Panc1 (cell line): Measurements from ENCODE around the gene DISP1. TPM values are rescaled to one million over a fixed set of nuclear protein-coding genes. Genes with fewer than 3 reads are reported as not detected.

ENCODE experiments used
- ATAC-seq: fragments of 200-7000 bp; cut with Tn5 transposase; 2 replicates; pipeline ENCODE4 v1.9.1; 2020; ENCODE audit warnings: mild to moderate bottlenecking, moderate library complexity
- Bru-seq: library from RNA; stranded (reverse); fragments of 400-500 nt; gene quantifications from one replicate; lab custom pipeline; 2021; lab: Mats Ljungman, UMichigan
- BruChase-seq, 2 experiments: library from RNA; stranded (reverse); fragments of 400-500 nt; gene quantifications; one replicate each; lab custom pipeline; 2021; lab: Mats Ljungman, UMichigan
- BruUV-seq: library from RNA; stranded (reverse); fragments of 400-500 nt; replicated peaks from 2 replicates; lab custom pipeline; 2021; lab: Mats Ljungman, UMichigan
- CTCF ChIA-PET: fragments of 300-600 bp; sonication (Branson Sonifier 250); formaldehyde crosslinking; loops from one replicate; lab custom pipeline; 2022; ENCODE audit warnings: antibody characterized with exemption; lab: Charles Lee
- POLR2A ChIA-PET: fragments of 300-600 bp; sonication (Branson Sonifier 250); formaldehyde crosslinking; loops from one replicate; lab custom pipeline; 2022; ENCODE audit warnings: antibody characterized with exemption; lab: Charles Lee
- DNase-seq: peaks from one replicate; pipeline ENCODE4 v3.0.0-alpha.2; 2010; ENCODE audit warnings: low read depth, low spot score
- H3K27ac ChIP-seq: 2 replicates; pipeline ENCODE4 v1.5.1; 2011; ENCODE audit warnings: mild to moderate bottlenecking, low read length, inconsistent platforms
- H3K27me3 ChIP-seq: fragments of 200-500 bp; sonication (Bioruptor generic); 2 replicates; pipeline ENCODE4 v1.6.0; 2014; ENCODE audit warnings: low read length, inconsistent platforms; ENCODE audit not compliant: control insufficient read depth, insufficient read depth
- H3K36me3 ChIP-seq: fragments of 200-500 bp; sonication (Bioruptor generic); 2 replicates; pipeline ENCODE4 v1.5.1; 2014; ENCODE audit warnings: inconsistent platforms, mild to moderate bottlenecking, low read length, moderate library complexity; ENCODE audit not compliant: control insufficient read depth, insufficient read depth
- H3K4me1 ChIP-seq: 2 replicates; pipeline ENCODE4 v1.5.1; 2011; ENCODE audit warnings: inconsistent platforms, mild to moderate bottlenecking, low read length, moderate library complexity; ENCODE audit not compliant: control insufficient read depth, insufficient read depth
- H3K4me3 ChIP-seq, 2 experiments: 2 replicates each; pipeline ENCODE4 v1.5.1; 2011 to 2012; ENCODE audit warnings: low read depth in 2 of 2, low read length in 2 of 2, mild to moderate bottlenecking in 2 of 2, inconsistent platforms in 1 of 2, moderate library complexity in 1 of 2
- H3K9me3 ChIP-seq: fragments of 200-500 bp; sonication (Bioruptor generic); 2 replicates; pipeline ENCODE4 v1.5.1; 2014; ENCODE audit warnings: low read depth, mild to moderate bottlenecking, inconsistent platforms, low read length, moderate library complexity; ENCODE audit not compliant: control insufficient read depth, insufficient read depth
- POLR2AphosphoS5 ChIP-seq: IDR thresholded peaks from 2 replicates; pipeline ENCODE4 v1.6.1; 2012; ENCODE audit warnings: mild to moderate bottlenecking, low read depth, low read length, moderate library complexity
- REST ChIP-seq, 2 experiments: IDR thresholded peaks; 2 replicates each; pipeline ENCODE4 v1.6.1; 2011 to 2012; ENCODE audit warnings: low read depth in 2 of 2, control low read depth in 1 of 2, low read length in 1 of 2, mild to moderate bottlenecking in 1 of 2, moderate library complexity in 1 of 2; ENCODE audit not compliant: insufficient read depth in 1 of 2
- SIN3A ChIP-seq: IDR thresholded peaks from 2 replicates; pipeline ENCODE4 v1.6.1; 2012; ENCODE audit warnings: low read depth, mild to moderate bottlenecking, low read length, moderate library complexity, borderline replicate concordance; ENCODE audit not compliant: insufficient read depth
- TCF7L2 ChIP-seq: IDR thresholded peaks from 2 replicates; pipeline ENCODE4 v1.6.1; 2011; ENCODE audit warnings: mild to moderate bottlenecking, low read depth, low read length, inconsistent platforms
- in situ Hi-C: cut with HindIII; loops from 2 replicates; pipeline ENCODE4 v1.10.0; 2016; ENCODE audit warnings: low sequenced_read_pairs, low pct_unique_long_range_greater_than_20kb
- intact Hi-C: fragments of 100-400 bp; cut with micrococcal nuclease; formaldehyde crosslinking; loops from one replicate; pipeline ENCODE4 v1.10.0; 2022; ENCODE audit not compliant: unreplicated experiment
- long read RNA-seq: library from polyadenylated mRNA; unstranded; transcript quantifications from one replicate; pipeline ENCODE4 v2.0.0, GENCODE V29; 2021; ENCODE audit not compliant: unreplicated experiment
- polyA plus RNA-seq: library from polyadenylated mRNA; unstranded; fragments of >200 nt; gene quantifications from one replicate; pipeline ENCODE4 v1.2.1, GENCODE V29; 2012; ENCODE audit warnings: missing spikeins; ENCODE audit not compliant: insufficient read length
- total RNA-seq: library from RNA; stranded (reverse); gene quantifications from one replicate; pipeline ENCODE4 v1.2.1, GENCODE V29; 2021; ENCODE audit not compliant: unreplicated experiment
- TF ChIP-seq, protein P1 (sequence below): fragments of 450-650 bp; IDR thresholded peaks from 2 replicates; pipeline ENCODE4 v1.5.1; 2017; ENCODE audit warnings: mild to moderate bottlenecking

DISP1 gene
- total RNA-seq: 4.2 TPM
- polyA plus RNA-seq: 3.1 TPM
- percentile 55 among the genes with signal in this experiment for Bru-seq, nascent RNA
- BruChase-seq, experiment 1, labeled RNA remaining after a 2-hour chase: percentile 62 among the genes with signal in this experiment
- percentile 49 among the genes with signal in this experiment for BruChase-seq, experiment 2, labeled RNA remaining after a 6-hour chase
- long read RNA-seq, partial matches to known transcripts: 0 of 7 reads
- long read RNA-seq, other reads (novel, unspliced or antisense): 7 of 7 reads

- DNase-seq (no peak), ATAC-seq (peak; percentile 95)
- ChIA-PET POLR2A (no interaction called here), CTCF (interaction anchor here (0.6 kb wide), 1 partner anchor 41 kb away, joined by 4 read pairs; no protein-coding TSS in a partner anchor)
- Histone ChIP-seq H3K27me3 (no peaks in the 10 kb centered on the region), H3K4me3 (peak within 1 kb of the TSS; percentile 98), H3K36me3 (peaks cover 2% of the 10 kb centered on the region; the same call in 1 of the 2 replicates), H3K4me1 (peaks cover 28% of the 10 kb centered on the region), H3K9me3 (no peaks in the 10 kb centered on the region), H3K27ac (peak within 1 kb of the TSS; percentile 93)
- no peak for TF ChIP-seq REST (IDR thresholded peaks at IDR 0.05; ENCODE audit: insufficient read depth in 1 of 2, low read depth in 2 of 2, low read length in 1 of 2)
- peak; percentile 58; the same call in 1 of the 2 replicates for TF ChIP-seq SIN3A
- TF ChIP-seq, protein P1, sequence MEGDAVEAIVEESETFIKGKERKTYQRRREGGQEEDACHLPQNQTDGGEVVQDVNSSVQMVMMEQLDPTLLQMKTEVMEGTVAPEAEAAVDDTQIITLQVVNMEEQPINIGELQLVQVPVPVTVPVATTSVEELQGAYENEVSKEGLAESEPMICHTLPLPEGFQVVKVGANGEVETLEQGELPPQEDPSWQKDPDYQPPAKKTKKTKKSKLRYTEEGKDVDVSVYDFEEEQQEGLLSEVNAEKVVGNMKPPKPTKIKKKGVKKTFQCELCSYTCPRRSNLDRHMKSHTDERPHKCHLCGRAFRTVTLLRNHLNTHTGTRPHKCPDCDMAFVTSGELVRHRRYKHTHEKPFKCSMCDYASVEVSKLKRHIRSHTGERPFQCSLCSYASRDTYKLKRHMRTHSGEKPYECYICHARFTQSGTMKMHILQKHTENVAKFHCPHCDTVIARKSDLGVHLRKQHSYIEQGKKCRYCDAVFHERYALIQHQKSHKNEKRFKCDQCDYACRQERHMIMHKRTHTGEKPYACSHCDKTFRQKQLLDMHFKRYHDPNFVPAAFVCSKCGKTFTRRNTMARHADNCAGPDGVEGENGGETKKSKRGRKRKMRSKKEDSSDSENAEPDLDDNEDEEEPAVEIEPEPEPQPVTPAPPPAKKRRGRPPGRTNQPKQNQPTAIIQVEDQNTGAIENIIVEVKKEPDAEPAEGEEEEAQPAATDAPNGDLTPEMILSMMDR: no peak
- TF ChIP-seq POLR2AphosphoS5: peak; percentile 72
- TF ChIP-seq TCF7L2: peak; percentile 29; the same call in 1 of the 2 replicates
- BruUV-seq: no TSS peak
- in situ Hi-C loops (no loop called here), intact Hi-C loops (no loop called here)
Observed at GRCh38 chr1:222814536-222815439, at the start of gene DISP1. Gene DISP1, plus strand, starts transcription at chr1:222815039. Its CDS starts 127,785 bp downstream, at chr1:222942824.

DNA sequence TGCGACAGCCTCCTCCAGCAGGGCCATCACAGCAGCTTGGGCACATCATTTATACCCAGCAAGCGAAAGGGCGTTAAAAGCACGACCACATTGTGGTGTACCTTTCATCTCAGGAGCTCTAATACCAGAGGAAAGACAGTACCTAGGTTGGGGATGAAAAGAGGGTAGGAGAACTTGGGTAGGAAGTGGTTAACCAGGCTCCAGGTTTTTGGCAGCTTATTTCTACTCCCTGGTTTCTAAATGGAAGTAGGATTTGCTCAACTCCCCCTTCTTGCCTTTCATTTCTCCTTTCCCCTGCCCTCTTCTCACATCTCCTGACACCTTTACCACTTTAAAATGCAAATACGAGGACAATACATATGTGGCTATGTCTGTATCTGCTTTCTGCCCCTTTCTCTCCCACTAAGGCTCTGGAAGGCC lies 47.7 kb upstream of the DISP1 start:
- ATAC-seq (no peak), DNase-seq (no peak)
- in situ Hi-C loops (no loop called here), intact Hi-C loops (no loop called here)
- H3K27ac ChIP-seq: no peak overlapping the region
- no peaks in the 10 kb centered on the region for H3K27me3 ChIP-seq
- H3K4me3 ChIP-seq: no peak overlapping the region
- BruUV-seq: no TSS peak
- H3K4me1 ChIP-seq: no peaks in the 10 kb centered on the region
- TF ChIP-seq, protein P1: no peak
- no peak for TF ChIP-seq TCF7L2
- TF ChIP-seq POLR2AphosphoS5: no peak
- TF ChIP-seq SIN3A: no peak
- TF ChIP-seq REST (IDR thresholded peaks at IDR 0.05; ENCODE audit: insufficient read depth in 1 of 2, low read depth in 2 of 2, low read length in 1 of 2): no peak
- POLR2A ChIA-PET: no interaction called here
- CTCF ChIA-PET: no interaction called here
- H3K36me3 ChIP-seq: no peaks in the 10 kb centered on the region
- peaks cover 6% of the 10 kb centered on the region; the same call in 1 of the 2 replicates for H3K9me3 ChIP-seq
